ENCODE data around the gene ORC3.

DNA sequence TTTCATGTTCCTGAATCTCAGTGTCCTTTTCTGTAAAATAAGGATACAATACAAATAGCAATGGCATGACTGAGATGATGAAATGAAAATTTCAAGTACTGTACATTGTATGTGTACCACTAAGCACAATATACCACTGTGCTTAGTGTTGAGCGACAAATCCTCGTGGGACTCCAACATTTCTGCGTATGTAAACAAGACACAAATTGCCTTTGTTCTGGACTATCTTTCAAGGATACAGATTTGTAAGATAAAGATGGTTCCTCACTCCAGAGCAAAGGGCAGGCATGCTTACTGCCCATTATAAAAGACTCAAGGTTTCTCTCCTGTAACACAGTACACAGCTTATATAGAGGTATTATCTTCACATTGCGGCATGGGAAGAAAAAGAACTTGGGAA is 6.1 kb upstream of the ORC3 start:
- TF ChIP-seq RAD21 (IDR thresholded peaks at IDR 0.05; ENCODE audit: low read depth) = no peak
- no peak for TF ChIP-seq CREB1 (IDR thresholded peaks at IDR 0.05; ENCODE audit: low read depth)
- TF ChIP-seq MAX (IDR thresholded peaks at IDR 0.05) = no peak
- TF ChIP-seq, protein P1, sequence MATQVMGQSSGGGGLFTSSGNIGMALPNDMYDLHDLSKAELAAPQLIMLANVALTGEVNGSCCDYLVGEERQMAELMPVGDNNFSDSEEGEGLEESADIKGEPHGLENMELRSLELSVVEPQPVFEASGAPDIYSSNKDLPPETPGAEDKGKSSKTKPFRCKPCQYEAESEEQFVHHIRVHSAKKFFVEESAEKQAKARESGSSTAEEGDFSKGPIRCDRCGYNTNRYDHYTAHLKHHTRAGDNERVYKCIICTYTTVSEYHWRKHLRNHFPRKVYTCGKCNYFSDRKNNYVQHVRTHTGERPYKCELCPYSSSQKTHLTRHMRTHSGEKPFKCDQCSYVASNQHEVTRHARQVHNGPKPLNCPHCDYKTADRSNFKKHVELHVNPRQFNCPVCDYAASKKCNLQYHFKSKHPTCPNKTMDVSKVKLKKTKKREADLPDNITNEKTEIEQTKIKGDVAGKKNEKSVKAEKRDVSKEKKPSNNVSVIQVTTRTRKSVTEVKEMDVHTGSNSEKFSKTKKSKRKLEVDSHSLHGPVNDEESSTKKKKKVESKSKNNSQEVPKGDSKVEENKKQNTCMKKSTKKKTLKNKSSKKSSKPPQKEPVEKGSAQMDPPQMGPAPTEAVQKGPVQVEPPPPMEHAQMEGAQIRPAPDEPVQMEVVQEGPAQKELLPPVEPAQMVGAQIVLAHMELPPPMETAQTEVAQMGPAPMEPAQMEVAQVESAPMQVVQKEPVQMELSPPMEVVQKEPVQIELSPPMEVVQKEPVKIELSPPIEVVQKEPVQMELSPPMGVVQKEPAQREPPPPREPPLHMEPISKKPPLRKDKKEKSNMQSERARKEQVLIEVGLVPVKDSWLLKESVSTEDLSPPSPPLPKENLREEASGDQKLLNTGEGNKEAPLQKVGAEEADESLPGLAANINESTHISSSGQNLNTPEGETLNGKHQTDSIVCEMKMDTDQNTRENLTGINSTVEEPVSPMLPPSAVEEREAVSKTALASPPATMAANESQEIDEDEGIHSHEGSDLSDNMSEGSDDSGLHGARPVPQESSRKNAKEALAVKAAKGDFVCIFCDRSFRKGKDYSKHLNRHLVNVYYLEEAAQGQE (IDR thresholded peaks at IDR 0.05; ENCODE audit: low read depth) = no peak
- TF ChIP-seq EP300 (IDR thresholded peaks at IDR 0.05; ENCODE audit: borderline replicate concordance) = no peak
- no peak for TF ChIP-seq CEBPB (IDR thresholded peaks at IDR 0.05)
- no peak for TF ChIP-seq ZBTB7A (IDR thresholded peaks at IDR 0.05; ENCODE audit: low read depth)
- TF ChIP-seq NFIC (IDR thresholded peaks at IDR 0.05) = no peak
- TF ChIP-seq FOXM1 (IDR thresholded peaks at IDR 0.05; ENCODE audit: borderline replicate concordance, low read depth) = no peak
- TF ChIP-seq, protein P2, sequence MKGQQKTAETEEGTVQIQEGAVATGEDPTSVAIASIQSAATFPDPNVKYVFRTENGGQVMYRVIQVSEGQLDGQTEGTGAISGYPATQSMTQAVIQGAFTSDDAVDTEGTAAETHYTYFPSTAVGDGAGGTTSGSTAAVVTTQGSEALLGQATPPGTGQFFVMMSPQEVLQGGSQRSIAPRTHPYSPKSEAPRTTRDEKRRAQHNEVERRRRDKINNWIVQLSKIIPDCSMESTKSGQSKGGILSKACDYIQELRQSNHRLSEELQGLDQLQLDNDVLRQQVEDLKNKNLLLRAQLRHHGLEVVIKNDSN (IDR thresholded peaks at IDR 0.05) = no peak
- no peak for TF ChIP-seq YY1 (IDR thresholded peaks at IDR 0.05; ENCODE audit: low read depth)
- TF ChIP-seq TAF1 (IDR thresholded peaks at IDR 0.05; ENCODE audit: low read depth) = no peak
- no peak for TF ChIP-seq TEAD4 (IDR thresholded peaks at IDR 0.05)
